ENCODE measurements around the gene COL2A1.

The COL2A1 gene

DNA sequence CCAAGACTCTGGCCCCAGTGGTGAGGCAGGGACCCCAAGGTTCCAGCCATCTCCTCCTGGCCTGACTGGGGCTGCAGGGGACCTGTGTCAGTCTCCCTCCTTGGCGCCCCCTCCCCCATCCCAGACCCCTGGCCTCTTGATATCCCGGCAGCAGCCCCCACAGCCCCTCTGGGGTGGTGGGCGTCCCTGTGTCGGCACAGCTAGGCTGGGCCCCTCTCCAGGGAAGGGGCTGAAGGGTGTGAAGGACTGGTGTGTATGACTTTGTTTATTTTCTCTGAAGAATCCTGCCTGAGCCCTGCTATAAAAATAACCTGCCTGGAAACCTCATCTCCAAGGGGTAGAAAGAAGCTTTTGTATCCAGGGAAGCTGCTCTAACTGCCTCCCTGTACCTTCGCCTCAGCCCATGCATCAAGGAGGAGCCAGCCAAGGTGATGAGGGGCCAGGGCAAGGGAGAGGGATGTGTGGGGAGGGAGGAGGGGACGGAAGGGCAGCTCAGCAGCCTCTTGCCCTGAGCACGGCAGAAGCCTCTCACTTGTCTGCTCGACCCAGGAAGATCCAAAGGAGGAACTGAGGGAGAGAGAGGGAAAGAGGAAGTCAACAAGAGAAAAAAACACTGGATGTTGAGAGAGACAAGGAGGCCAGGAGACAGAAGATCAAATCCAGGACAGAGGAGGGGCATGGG is 25.4 kb upstream of the COL2A1 start:
- DNase-seq, result no peak

GRCh38 chr12:48028541-48029431 is 24.5 kb upstream of the COL2A1 start:
- DNase-seq, result no peak

DNA sequence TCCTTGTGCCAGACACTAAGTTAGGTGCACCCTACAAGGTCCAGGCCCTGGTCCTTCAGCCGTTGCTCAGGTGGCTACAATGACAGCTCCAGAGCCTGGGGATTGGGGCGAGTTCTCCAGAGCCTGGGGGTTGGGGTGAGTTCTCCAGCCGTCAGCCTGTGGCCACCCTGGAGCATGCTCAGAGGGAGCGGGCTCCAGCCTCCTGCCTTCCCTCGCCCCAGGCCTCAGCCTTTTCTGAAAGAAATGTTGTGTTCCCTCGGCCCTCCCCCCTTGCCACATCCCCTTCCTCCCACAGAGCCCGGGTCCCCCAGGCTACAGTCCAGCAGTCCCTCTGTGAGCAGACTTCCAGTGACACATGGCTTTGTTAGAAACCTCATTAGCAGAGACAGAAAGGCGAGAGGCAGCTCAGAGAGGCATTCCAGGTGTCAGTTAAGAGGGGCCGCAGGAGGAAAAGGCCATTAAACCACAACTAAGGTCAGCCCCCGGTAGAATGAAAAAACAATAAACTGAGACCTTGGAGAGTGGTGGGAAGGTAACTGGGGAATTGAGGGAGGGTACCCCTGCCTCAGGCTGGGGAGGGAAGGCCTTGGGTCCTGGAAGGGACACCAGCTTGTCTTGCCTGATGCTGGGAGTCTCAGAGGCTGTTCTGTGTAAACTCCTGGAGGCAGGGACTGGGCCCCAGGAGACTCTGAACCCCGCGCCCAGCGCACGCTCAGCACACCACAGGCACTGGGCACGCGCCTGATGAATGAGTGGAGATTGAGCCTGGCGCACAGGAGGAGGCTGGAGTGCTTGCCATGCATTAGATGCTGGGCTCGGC is 23.1 kb upstream of the COL2A1 start:
- no peak for DNase-seq

GRCh38 chr12:48026060-48026827 is 22.0 kb upstream of the COL2A1 start:
- no peak for DNase-seq

GRCh38 chr12:48025281-48025680 is 21.0 kb upstream of the COL2A1 start:
- no peak for DNase-seq

- no peak for DNase-seq
These were observed 20.5 kb upstream of the COL2A1 start for GRCh38 chr12:48024735-48025134.

DNA sequence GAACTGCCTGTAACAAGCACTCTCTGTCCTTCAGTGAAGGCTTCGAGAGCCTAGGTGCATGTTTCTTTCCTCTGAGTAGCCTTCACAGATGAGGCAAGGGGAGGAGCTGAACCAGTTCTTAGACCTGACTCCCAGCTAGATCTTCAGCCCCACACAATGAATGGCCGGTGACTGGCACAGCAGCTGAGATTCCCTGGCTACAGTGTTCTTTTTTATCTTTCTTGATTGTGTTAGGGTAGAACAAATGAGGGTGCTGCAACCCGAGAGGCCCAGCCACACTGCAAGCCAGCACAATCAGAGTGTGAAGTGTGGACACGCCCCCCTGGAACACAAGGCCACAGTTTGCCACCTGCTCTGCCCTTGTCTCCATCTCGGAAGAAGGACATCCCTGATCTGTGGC is 19.1 kb upstream of the COL2A1 start:
- no peak for DNase-seq

GRCh38 chr12:48022676-48023385 is 18.6 kb upstream of the COL2A1 start:
- DNase-seq, result no peak

DNA sequence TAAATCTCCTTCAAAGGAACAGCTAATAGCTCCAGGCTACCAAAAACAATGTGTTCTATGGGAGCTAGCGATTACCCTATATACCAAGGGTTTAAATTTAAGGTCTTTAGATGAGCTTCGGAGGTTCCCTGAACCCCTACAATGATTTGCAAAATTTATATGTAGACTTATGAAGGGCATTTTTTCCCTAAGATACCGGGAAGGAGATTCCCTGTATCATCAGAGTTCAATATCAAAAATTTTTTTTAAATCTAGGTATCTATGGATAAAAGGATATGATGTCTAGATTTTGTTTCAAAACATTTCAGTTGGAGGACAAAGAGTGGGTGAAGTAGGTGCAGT is 17.9 kb upstream of the COL2A1 start:
- DNase-seq, result no peak

DNA sequence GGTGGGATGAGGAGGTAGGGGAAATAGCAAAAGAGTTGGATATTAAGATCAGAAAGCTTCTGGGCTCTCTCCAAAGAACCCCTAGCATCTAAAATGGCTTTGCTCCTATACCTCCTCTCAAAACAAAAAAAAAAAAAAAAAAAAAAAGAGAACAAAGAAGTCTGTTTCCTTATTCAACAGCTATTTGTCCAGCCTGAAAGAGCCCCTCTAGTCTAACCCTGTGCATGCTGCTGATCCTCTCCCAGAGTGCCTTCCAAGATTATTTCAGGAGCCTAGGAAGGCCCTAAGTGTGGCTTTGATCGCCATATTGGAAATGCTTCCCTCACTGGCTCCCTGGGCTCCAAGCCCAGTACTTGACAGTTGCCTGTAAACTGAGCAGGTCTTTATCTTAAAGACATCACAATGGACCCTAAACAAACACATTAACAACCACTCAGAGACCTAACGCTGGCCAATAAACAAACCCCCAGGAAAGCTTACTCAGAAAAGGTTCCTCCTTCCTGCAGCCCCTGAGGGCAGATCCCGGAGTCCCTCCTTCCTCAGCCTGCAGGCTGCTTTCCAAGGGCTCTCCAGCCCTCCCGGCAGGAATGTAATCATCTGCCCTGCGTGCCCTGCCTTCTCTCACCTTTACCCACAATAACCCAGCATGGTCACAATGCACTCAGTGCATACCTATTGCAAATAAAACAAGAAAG is 17.4 kb upstream of the COL2A1 start:
- DNase-seq, result no peak

GRCh38 chr12:48019639-48020265 is 15.5 kb upstream of the COL2A1 start:
- no peak for DNase-seq

- no peak for DNase-seq
These were observed 14.3 kb upstream of the COL2A1 start for GRCh38 chr12:48018618-48018995.

DNA sequence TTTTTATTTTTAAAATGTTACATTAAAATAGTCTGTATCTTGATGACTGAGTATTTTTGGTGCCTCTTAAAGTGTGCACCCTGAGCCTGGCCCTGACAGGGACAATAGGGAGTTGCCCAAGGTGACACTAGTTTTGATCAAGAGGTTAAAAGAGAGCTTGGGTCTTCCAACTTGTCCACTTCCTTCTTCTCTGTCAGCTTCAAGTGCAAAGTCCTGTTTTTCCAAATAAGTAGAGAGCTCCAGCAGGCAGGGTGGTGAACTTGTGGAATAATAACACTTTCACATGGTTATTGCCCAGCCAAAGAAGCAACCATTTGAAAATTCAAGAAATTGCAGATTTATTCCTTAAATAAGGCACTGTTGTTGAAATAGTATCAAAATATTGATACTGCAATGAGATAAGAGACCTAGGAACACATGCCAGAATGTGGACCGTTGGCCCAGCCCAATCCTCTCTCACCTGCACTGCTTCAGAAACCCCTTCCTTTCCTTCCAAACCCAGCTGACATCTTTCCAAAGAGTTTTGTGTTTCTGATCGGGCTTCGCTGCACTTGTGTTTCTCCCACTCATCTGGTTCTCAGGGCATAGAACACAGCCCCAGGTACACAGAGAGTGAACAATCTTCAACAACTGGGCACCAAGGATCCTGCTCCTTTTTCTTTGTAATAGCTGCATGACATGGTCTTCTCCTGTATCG is 13.8 kb upstream of the COL2A1 start:
- DNase-seq, result no peak

DNA sequence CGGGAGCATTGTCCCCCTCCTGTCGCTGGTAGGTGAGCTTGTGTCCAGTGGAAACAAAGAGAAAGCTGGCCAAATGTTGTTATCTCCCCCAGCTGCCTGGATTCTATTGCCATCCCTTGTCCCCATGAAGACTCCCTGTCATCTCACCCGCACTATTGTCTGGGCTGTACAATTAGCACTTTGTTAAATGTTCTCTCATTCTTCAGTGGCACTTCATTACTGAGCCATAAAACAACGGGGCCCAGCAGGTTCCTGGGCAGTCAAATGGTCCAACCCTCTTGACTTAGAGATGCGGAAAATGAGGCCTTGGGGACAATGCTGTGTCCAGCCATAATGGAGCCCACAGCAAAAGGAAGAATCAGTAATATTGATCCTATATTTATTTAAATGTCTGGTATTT is 13.2 kb upstream of the COL2A1 start:
- DNase-seq, result no peak

- no peak for DNase-seq
These were observed 12.2 kb upstream of the COL2A1 start for GRCh38 chr12:48016373-48017020.

- DNase-seq, result no peak
These were observed 11.7 kb upstream of the COL2A1 start for GRCh38 chr12:48015954-48016353.

GRCh38 chr12:48015129-48015528 is 10.9 kb upstream of the COL2A1 start:
- DNase-seq, result no peak

- DNase-seq, result no peak
These were observed 9.0 kb upstream of the COL2A1 start for GRCh38 chr12:48013287-48013686.

GRCh38 chr12:48012070-48012469 is 7.8 kb upstream of the COL2A1 start:
- DNase-seq, result no peak
